Epidermal melanocyte (primary cell): ENCODE measurements around the gene NDUFB10.

Experiments
- DNase-seq: peaks from one replicate; pipeline ENCODE4 v3.0.0; 2011; ENCODE audit warnings: low spot score; ENCODE audit not compliant: insufficient read length

NDUFB10 gene

DNA sequence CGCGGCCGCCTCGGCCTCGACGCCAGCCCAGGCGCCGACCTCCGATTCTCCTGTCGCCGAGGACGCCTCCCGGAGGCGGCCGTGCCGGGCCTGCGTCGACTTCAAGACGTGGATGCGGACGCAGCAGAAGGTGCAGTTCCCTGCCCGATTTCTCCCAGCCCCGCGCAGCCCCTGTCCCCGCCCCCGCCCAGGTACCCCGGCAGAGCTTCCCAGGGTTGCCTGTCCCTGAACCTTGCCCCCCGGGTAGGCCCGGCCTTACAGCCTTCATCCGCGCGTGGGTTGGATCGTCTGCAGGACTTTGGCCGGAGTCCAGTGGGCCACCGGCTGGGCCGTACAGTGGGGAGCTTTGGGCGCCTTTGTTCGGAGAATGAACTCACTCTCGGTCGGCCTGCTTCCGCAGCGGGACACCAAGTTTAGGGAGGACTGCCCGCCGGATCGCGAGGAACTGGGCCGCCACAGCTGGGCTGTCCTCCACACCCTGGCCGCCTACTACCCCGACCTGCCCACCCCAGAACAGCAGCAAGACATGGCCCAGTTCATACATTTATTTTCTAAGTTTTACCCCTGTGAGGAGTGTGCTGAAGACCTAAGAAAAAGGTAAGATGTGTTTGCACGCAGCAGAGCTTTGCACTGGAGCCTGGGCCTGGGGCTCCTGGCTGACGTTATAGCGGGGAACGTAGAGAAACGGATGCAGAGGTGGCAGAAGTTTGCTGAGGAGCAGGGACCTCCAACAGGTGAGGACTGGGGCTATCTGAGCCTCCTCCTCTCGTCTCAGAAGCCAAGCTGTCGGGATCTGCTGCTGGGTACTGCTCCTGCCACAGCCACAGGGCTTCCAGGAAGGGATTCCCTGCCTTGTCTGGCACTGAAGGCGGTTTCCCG is 25.2 kb downstream of the NDUFB10 start:
- DNase-seq: no peak

DNA sequence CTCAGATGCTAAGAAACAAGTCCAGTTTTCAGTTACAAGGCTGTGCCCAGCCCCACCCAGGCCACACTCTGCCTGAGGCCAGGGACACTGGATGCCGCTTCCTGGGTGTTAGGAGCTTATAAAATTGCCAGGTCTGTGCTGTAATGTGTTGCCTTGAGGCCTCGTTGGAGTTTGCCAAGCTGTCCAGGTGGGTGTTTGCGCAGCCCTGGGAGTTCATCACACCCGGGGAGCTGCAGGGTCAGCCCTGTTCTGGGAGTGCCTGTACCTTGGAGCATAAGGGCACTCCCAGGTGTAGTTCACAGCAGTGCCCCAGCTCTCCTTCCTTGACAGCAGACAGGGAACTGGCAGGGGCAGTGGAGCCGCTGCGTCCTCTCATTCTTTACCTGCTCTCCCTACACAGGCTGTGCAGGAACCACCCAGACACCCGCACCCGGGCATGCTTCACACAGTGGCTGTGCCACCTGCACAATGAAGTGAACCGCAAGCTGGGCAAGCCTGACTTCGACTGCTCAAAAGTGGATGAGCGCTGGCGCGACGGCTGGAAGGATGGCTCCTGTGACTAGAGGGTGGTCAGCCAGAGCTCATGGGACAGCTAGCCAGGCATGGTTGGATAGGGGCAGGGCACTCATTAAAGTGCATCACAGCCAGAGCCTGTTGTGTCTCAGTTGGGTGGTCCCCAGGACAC is 26.3 kb downstream of the NDUFB10 start:
- no peak for DNase-seq

DNA sequence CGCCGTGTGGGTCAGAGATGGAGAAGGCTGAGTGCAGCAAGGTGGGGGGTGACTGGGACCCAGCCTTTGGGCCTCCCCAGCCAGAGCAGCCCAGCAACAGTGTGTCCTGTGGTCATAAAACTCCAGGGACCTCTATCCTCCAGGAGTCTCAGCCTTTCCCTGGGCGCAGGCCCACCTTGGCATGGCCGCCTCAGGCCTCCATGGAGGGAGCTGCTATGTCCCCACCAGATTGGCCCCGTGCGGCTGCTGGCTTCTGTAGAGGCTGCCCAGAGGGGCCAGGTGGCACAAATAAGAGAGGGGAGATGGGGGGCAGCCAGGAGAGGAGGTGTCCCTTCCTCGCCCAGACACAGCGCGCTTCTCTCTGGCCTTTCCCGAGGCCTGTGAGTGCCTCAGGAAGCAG is 27.9 kb downstream of the NDUFB10 start:
- no peak for DNase-seq

DNA sequence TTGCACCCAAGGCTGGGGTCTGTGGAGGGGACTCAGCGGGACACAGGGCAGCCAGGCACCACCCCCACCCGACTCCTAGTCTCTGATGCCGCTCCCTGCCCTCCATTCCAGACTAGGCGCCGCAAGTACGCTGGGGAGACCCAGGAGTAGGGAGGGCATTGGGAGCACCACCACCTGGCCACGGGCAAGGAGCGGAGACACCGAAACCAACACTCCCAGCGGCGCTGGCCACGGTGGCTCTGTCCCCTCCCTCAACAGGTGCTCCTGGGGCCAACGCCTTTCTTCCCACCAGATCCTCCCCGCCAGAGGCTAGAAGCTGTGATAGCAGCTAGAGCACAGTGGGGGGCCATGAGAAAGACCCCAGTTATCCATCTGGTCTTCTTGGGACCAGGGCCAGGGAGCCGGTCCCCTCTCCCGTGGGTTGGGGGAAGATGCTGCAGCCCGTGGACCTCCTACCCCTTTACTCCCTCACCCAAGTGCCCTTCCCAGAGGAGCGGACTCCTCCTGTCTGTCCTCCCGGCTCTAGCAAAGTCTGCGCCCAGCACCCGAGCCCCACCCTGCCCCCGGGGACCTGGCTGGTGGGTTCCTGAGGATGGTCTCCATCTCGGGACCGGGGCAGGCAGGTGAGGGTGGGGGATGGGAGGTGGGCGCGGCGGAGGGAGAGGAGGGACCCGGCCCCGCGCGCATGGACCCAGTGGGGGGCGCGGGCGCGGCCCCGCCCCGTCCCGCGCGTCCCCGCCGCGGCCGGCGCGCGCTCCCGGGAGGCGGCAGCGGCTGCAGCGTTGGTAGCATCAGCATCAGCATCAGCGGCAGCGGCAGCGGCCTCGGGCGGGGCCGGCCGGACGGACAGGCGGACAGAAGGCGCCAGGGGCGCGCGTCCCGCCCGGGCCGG is 30.1 kb downstream of the NDUFB10 start, which contains the start of gene SYNGR3:
Gene SYNGR3 (plus strand): TSS at position 762 of the 892 bp plus-strand sequence. CDS start 133 bp downstream, outside the sequence.
- no peak for DNase-seq

DNA sequence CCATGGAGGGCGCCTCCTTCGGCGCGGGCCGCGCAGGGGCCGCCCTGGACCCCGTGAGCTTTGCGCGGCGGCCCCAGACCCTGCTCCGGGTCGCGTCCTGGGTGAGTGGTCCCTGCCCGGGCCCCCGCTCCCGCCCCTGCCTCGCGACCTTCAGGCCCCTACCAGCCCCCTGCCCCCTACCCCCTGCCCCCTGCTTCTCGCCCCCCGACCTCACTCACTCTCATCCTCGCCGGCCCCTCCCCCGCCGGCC is 30.7 kb downstream of the NDUFB10 start:
- no peak for DNase-seq

DNA sequence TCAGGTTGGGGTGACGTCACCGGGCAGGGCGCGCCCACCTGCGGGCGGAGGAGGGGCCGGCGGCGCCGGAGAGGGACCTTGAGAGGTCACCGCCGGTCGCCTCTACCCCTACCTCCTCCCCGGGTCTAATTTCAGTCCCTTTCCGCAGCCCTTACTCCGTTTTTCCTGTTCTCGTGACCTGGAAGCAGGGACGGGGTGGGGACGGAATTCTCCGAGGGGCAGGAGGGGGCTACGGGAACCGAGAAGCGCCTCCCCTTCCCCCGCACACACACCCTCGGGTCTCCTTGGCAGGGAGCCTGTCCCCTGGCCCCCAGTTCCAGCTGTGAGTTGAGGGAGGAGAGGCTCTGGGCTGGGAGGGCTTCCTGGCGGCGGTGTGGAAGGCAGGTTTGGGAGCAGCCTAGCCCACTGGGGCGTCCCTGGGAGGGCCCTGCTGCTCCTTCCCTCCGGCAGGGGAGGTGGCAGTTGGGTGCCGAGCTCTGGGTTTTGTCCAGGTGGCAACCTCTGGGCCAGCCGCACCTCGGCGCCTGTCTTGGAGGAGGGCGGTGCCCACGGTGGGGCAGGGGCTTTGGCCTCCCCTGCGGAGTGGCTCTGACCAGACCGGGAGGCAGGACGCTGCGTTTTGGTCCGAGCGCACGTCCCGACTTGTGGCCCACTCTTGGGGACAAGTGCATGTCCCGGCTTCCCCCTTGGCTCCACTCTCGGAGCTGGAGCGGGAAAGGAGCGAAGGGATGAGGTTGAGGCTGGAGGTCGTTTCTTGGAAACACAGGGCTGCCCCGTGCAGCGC is 31.2 kb downstream of the NDUFB10 start:
- DNase-seq: no peak

DNA sequence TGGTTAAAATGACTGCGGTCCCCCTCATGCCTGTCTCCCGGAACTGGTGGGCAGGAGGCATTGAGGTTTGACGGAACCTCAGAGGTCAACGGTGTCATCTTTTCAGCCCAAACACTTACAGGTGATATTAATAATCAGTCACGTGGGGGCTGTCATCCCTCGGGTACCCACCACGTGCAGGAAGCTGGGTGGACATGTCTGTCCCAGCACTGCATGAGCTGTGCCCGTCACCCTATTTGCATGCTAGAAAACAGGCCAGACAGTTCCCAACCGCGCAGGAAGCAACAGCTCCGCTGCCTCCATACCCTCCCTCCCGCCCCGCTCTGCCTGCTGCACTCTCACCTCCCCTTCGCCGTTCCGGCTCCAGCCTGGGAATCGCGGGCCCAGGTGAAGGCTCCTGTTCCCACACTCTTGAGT is 31.8 kb downstream of the NDUFB10 start:
- no peak for DNase-seq

DNA sequence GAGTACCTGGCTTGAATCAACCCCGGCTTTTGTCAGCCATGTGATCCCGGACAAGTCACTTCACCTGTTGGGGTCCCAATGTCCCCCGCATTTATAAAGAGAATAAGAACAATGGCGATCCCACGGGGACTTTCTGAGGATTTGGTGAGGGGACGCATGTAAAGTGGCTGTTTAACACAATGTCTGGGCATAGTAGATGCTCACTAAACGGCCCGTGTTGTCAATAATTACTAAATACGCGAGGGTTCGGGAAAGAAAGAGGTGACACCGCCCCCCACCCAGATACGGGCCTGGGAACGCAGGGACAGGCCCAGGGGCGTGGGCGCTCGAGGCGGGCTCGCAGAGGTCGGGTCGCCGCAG is 32.2 kb downstream of the NDUFB10 start:
- DNase-seq: no peak

DNA sequence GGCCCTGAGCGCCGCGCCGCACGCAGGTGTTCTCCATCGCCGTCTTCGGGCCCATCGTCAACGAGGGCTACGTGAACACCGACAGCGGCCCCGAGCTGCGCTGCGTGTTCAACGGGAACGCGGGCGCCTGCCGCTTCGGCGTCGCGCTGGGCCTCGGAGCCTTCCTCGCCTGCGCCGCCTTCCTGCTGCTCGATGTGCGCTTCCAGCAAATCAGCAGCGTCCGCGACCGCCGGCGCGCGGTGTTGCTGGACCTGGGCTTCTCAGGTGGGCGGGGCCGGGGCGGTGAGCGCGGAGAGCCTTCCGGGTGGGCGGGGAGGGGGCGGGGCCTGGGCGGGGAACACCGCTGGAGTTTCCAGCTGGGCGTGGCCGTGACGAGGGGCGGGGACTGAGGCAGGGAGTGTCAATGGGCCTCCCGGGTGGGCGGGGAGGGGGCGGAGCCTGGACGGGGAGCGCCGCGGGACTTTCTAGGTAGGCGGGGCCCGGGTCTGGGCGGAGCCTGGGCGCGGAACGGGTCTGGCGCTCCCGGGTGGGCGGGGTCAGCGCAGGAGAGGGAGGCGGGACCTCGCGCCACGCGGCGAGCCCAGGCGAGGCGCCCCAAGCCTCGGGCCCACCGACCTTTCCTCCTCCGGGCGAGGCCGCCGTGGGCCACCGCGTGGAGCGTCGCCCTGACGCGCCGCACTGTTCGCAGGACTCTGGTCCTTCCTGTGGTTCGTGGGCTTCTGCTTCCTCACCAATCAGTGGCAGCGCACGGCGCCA is 32.8 kb downstream of the NDUFB10 start:
- DNase-seq: peak; percentile 98

DNA sequence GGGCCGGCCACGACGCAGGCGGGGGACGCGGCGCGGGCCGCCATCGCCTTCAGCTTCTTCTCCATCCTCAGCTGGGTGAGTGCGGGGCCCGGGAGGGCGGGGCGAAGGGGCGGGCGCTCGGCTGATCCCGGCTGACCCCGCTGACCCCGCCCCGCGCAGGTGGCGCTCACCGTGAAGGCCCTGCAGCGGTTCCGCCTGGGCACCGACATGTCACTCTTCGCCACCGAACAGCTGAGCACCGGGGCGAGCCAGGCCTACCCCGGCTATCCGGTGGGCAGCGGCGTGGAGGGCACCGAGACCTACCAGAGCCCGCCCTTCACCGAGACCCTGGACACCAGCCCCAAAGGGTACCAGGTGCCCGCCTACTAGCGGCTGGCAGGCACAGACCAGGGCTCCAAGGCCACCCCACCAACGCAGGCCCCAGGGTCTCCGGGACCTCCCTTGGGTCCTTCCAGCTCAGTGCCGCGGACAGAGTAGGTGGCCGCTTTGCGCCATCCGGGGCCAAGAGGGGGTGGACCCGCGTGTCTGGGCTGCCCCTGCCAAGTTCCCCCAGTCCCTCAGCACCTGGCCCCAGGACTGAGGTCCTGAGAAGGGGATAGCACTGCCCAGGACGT is 33.5 kb downstream of the NDUFB10 start:
- no peak for DNase-seq

DNA sequence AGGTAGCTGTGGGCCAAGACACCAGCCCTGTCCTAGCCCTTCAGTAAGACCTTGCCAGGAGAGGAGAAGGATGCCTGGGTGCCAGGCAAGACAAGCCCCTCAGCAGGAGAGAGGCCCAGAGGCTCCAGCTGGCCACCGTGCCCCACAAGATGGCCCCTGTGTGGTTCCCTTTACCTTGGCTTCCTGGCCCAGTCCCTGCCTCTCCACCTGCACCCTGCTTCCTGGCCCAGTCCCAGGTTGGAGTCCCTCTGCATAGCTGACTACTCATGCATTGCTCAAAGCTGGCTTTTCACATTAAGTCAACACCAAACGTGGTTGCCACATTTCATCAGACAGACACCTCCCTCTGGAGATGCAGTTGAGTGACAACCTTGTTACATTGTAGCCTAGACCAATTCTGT is 34.4 kb downstream of the NDUFB10 start:
- DNase-seq: no peak

DNA sequence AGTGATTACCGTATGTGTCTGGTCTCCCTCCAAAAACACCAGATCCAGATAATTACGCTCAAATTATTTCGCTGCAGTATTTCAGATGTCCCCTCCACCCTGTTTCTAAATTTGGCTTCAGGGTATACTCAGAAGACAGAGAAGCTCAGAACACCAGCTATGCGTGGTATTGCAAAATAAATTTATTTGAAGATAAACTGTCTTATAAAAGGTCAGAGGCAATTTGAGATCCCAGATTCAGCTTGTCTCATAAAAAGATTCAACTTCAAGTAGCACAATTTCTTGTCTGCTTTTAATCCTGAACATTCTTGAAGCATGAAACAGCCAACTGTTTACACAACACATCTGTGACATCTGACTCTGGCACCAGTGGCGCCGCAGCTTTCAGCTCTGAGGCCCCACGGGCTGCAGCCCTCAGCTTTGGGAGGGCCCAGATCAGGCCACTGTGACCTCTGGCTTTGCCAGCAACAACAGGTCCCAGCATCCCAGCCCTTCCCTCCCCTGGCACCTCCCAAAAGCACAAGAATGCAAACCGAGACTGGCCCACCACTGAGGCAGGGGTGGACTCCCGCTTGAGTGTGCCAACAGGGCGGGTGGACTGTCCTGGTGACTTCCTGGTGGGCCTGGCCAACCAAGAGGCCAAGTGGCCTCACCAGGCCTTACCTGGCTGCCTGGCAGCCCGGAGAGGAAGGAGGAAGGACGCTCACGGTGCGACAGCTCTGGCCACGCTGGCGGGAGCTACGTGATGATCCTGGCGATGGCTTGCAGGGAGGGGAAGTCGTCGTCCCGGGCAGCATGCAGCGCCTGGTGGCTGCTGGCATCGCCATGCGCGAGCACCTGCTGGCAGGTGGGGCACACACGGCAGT is 38.4 kb downstream of the NDUFB10 start:
- DNase-seq: no peak

DNA sequence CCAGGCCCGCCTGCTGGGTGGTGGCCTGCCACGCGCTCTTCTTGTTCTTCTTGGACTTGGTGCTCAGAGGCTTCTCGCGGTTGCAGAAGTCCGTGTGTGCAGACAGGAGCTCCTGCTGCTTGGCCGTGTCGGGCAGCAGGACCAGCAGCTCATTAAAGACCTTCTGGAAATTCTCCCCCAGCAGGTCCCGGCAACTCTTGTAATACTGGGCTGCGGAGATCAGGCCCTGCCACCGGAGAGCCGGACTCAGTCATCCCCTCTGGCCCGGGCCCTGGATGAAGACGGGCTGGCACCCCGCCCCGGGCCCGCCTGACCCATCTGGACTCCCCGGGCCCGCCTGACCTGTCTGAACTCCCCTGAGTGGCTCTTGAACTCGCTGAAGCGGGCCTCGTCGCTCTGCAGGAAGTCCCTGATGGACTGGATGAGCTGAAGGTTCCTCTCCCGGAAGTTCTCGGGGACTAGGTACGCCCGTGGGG is 39.1 kb downstream of the NDUFB10 start:
- DNase-seq: no peak

DNA sequence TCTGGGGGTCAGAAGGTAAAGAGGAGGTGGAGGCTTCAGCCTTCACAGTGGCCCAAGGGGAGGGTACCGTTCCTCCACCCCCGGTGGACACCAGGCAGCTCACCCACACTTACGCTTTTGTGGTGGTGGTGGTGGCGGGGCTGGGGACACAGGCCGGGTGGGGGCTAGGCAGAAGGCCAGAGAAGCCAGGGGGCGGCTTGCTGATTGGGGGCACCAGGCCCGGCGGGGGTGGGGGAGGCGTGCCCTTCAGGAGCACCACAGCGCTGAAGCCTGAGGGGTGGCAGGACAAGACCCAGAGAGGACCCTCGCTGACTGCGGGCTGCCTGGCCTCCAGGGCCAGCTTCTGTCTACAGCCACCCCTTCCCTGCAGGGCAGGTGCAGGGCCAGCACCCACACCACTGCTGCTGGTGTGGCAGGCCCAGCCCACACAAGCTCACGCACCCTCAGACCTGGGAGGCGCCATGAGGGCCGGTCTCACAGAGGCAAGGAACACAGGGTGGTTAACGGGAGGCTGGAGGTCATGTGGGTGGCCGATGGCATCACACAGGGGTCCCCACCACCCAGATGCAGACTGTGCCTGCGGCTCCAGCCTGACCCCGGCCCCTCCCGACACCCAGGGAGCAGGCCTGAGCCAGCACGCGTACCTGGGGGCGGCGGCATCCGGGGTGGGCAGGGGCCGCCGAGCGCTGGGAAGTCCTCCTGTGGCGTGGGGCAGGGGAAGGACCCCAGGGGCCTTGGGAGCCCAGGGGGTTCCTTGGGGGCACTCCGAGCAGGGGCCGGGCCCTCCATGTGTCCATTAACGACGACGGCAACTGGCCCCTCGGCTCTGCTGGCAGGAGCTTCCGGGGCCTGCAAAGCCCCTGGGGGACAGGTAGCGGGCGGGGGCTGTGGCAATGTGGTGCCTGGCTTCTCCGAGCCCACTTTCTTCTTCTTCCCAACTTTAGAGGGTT is 39.8 kb downstream of the NDUFB10 start:
- DNase-seq: no peak

DNA sequence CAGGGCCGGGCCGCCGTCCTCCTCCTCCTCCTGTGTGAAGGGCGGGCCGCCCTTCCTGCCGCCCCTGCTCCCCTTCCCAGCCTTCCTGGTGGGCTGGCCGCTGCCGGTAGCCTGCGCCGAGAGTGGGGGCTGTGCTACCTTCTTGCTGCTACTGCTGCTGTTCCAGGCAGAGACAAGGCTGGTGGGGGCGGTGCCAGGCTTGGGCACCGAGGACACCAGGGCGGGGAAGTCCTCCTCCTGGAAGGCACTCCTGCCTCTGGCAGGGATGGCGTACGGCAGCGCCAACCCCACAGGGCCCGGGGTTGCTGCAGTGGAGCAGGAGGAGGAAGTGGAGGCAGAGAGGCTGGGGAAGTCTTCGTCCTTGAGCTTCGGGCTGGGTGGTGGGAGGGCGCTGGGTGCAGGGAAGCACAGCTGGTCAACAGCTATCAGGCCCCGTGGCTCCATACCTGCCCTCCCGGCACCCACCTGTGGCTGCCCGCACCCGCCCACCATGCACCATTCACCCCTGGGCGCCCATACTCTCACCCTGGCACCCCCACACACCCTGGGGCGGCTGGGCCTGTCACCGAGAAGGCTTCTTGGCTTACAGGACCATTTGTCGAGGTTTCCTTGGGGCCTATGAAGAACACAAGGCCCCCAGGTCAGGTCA is 40.7 kb downstream of the NDUFB10 start:
- no peak for DNase-seq

DNA sequence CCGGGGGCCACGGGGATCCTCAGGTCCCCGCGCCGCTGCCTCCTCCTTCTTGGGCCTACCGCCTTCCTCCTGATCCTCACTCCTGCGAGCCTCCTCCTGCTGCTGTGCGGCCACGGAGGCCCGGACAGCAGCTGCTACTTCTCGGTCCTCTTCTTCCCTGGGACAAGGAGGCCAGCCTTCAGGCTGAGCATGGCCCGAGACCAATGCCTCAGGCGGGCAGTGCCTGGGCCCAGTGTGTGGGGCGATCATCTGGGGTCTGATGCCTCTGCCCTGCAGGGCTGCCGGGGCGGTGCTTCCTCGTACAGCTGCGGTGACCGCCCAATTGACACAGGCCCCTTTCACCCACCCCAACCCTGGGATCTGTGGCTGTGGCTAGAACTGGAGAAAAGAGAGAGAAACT is 41.7 kb downstream of the NDUFB10 start:
- DNase-seq: no peak
